Smooth muscle cell of the brain vasculature (primary cell): ENCODE measurements around the gene ASAP2.
"Not testable (repeated sequence)": the region's sequence is repeated elsewhere in the genome, so short reads cannot be mapped to it uniquely, and the experiment has no call there.

Experiments used
- DNase-seq: peaks from one replicate; pipeline ENCODE4 v3.0.0-alpha.2; 2012; ENCODE audit warnings: low read depth, low spot score

The ASAP2 gene

GRCh38 chr2:9250091-9250490 lies 43.5 kb downstream of the ASAP2 start:
- DNase-seq, result no peak

- DNase-seq, result no peak
These were observed 44.0 kb downstream of the ASAP2 start for GRCh38 chr2:9250498-9251153.

GRCh38 chr2:9251154-9252001 lies 44.8 kb downstream of the ASAP2 start:
- DNase-seq, result no peak

DNA sequence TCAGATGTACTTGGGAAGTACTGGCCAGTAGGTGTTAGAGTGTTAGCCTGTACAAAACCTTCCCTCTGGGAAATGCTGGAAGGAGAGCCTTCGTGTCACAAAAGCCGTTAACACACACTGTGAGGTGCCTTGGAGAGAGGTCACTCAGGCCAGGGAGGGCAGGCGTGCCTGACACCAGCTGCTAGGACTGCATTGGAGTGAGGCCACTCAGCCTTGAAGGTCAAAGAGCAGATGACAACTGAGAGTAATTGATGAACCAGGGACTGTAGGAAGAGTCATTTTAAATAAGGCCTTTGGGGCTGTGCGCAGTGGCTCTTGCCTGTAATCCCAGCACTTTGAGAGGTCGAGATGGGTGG lies 45.4 kb downstream of the ASAP2 start:
- DNase-seq, result no peak

DNA sequence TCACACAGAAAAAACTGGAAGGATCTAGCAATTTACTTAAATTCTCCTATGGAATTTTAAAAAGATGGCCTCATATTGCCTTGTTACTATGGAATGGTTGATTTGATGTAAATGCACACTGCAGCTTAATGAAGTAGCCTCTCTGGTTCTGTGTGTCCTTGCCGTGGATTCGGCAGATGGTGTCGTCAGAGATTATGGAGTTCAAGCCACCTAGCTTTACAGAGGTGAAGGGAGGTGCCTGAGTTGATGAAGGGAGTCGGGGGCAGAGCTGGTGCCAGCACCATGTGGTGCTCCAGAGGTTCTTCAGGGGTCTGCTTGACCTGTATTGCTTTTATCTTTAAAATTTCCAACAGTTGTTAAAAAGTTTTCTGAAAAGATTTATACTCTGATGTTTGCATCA lies 48.8 kb downstream of the ASAP2 start:
- no peak for DNase-seq

- no peak for DNase-seq
These were observed 49.5 kb downstream of the ASAP2 start for GRCh38 chr2:9256147-9256546.

DNA sequence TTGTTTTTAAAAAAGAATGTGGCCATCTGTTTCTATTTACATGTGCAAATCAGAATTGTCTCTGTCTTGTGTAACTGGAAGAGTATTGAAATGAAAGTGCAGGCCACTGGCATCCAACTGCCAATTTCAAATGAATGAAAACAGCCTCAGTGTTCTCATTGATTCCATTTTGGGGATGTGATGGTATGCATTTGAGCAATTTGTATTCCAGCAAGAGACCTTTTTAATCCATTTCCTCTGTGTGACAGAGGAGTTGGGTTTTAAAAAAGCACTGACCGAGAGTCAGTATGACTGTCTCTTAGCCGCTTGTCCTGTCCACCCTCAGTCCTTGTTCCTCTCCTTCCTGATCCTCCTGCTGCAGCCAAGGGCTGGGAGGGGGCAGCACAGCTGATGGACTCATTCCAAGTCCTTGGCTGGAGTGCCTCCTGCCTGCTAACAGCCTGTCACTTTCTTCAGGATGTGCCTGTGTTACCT lies 50.0 kb downstream of the ASAP2 start:
- no peak for DNase-seq

- DNase-seq, result no peak
These were observed 51.9 kb downstream of the ASAP2 start for GRCh38 chr2:9258501-9258900.

- peak; percentile 60 for DNase-seq
These were observed 52.4 kb downstream of the ASAP2 start for GRCh38 chr2:9258953-9259399.

DNA sequence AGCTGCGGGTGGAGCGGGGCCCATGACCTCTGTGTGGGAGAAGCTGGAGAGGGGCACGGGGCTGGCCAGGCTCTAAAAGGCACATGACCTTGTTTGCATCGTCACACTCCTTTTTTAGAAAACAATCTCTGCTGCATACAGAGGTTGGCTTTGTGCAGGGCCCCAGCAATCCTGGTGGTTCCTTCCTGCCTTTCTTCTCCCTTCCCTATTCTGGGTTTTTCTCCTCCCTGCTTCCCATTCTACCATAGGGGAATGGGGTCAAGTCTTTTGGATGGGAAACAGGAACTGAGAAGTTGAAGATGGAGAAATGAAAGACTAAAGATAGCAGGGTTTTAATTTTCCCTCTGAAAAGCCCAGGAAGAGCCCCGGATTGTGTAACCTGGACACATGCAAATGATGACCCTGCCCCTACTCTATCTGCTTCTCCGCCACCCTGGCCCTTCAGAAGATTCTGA lies 53.9 kb downstream of the ASAP2 start:
- DNase-seq, result no peak

DNA sequence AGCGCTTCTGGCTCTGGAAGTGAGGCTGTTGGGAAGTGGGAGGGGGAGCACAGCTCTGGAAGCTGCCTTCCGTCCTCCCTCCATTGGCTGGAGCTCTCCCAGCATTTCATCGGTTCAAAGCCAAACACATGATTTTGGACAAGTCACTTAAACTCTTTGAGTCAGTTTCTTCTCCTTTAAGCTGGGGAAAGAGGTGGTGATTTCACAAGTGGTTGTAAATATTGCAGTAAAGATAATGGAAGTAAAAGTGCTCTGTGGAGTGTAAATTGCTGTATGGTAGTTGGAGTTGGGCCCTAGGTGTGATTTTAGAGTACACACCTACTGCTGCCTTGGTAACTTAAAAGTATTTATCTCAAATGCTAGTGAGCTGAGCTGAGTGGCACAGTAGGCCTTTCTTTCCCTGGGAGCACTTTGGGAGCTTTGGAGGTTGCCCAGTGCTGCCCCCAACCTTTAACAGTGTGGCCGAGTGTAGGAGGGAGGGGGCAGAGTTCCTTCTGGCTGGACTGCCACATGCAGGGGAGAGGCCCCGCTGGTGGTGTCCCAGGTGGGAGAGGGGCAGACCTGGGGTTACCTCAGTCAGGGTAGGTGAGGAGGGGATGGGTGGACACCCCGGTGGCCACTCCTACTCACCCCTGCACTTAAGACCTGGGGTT lies 54.7 kb downstream of the ASAP2 start:
- DNase-seq, result no peak

DNA sequence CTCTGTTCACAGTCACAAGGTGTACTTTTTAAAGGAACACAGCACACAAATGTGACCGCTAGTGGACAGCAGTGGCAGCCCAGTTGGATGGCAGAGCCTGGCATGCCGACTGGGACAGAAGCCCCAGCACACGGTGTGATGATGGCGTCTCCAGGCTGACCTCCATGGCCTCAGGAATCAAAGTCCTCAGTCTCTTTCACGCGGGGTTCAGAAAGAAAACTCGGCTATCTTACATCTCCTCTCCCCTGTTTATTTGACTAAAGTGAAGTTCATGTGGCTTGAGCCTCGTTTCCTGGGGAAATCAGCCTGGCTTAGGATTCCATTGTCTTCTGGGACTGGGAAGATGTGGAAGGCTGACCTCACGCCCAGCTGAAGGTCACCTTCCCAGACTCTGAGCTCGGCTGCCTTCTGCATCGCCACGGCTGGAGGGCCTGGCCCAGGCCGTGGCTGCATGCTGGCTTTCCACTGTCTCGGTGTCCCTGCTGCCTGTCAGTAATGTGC lies 56.1 kb downstream of the ASAP2 start:
- no peak for DNase-seq

DNA sequence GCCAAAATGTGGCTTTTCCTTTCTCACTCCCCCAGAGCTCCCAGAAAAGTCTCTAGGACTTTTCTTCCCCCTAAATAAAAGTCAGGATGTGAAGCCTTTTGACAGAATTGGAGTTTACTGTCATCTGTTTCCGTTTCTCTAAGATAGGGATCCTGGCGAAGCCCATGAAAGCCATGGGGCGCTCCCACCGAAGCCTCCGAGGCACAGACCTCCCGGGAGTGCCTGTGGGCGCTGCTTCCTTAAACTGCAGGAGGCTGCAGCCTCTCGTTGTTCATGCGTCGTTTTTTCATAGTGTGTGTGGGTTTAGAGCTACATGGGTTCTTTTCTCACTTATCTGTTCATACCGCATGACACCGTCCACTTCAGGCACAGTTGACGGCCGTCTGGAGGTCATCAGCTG lies 56.8 kb downstream of the ASAP2 start:
- no peak for DNase-seq

- DNase-seq, result no peak
These were observed 57.7 kb downstream of the ASAP2 start for GRCh38 chr2:9264301-9264700.

GRCh38 chr2:9266711-9267110 lies 60.1 kb downstream of the ASAP2 start:
- DNase-seq, result no peak

DNA sequence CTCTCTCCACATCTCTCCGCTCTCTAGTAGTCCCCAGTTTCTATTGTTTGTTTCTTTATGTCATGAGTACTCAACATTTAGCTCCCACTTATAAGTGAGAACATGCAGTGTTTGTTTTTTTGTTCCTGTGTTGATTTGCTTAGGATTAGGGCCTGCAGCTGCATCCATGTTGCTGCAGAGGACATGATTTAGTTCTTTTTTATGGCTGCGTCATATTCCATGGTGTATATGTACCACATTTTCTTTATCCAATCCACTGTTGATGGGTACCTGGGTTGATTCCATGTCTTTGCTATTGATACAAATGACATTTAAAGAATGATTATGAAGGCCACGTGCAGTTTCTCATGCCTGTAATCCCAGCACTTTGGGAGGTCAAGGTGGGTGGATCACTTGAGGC lies 60.7 kb downstream of the ASAP2 start:
- DNase-seq, result not testable (repeated sequence)

DNA sequence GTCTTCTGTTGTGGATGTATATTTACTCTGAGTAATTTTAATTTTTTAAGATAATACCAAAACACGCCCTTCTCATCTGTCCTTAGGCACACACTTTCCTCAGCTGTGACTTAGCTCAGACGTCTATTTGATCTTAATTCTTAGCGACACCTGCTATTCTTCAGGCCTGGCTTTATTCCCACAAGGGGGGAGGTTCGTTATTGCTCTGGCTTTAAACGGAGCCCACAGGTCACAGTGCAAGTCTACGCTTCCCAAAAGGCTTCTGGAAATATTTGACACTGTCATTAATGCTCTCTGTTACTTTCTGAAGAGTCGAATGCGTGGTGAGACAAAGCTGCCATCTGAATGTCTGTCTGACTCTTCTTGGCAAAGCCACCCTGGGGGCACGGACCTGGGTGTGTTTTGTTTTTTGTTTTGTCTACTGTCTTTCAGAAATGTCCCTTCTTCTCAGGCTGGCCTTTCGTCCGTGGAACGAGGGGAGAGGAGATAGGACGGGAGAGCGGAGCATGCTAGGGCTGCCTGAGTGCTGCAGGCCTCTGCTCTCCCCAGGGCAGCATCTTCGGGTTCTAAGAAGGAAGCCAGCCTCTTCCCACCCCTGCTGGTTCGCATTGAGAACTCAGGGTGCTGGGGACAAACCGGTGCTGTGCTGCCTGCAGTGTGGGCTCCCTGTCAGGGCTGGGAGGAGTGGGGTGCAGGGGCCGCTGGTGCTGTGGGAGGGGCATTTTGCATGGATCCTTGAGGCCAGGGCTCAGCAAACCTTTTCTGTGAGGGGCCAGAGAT lies 61.9 kb downstream of the ASAP2 start:
- DNase-seq, result no peak

- no peak for DNase-seq
These were observed 62.7 kb downstream of the ASAP2 start for GRCh38 chr2:9269295-9269694.

- no peak for DNase-seq
These were observed 63.2 kb downstream of the ASAP2 start for GRCh38 chr2:9269695-9270360.

- no peak for DNase-seq
These were observed 64.5 kb downstream of the ASAP2 start for GRCh38 chr2:9271091-9271490.

DNA sequence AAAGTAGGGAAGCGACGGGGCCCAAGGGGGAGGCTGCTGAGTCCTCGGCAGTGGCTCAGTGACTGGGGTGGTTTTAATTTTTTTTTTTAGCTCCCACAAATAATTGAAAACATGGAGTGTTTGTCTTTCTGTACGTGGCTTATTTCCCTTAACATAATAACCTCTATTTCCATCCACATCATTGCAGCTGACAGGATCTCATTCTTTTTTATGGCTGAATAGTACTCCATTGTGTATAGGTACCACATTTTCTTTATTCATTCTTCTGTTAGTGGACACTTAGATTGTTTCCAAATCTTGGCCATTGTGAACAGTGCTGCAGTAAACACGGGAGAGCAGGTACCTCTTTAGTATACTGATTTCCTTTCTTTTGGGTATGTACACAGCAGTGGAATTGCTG lies 65.1 kb downstream of the ASAP2 start:
- no peak for DNase-seq
